AML-193 (cell line): ENCODE measurements around the gene AURKB.
A peak's percentile ranks its signal among the peaks of the same experiment; 100 is the strongest.
"Not testable (repeated sequence)": the region's sequence is repeated elsewhere in the genome, so short reads cannot be mapped to it uniquely, and the experiment has no call there.

ENCODE experiments used
- DNase-seq, 2 experiments: peaks; one replicate each; lab custom pipeline; 2025; lab: John Stamatoyannopoulos, UW

AURKB gene

DNA sequence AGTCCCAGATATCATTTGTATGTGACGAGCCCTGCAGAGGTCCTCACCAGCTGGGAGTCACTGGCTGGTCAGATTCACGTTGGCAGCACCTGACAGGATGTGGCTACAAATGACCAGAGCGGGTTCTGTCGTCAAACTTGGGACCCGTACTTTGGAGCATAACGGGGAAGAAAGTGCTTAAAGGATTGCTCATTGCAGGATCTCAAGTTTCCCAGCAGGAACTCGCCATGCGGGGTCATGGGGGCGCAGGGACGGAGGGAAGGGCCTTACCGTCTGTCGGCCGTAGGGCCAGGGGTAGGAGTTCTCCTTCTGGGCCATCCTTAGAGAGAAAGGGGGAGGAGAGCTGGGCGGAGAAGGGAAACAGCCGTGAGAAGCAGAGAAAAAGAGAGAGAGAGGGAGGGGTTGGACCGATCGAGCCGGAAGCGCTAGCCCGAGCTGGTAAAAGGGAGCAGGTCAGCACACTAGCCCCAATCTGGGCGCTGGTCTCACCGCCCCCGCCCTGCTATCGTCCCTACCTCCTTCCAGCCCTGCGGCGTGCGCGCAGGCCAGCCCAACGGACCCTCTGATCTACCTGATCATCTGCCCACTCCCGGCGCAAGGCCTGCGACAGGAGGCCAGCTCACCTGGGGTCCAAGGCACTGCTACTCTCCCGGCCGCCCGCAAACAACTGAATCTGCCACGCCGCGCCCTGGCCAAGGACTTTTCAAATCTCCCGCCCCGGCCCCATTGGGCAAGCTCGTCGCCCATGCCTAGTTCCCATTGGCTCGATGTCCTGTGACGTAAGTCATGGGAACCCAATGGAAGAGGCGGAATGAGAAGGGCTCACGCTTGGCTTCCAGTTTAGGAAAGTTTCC is at the start of gene AURKB:
TSS of gene AURKB (minus strand) at position 669 of the 854 bp plus-strand sequence. CDS start at position 318, 351 bp downstream.
- DNase-seq: peak; percentile 58 to 63

DNA sequence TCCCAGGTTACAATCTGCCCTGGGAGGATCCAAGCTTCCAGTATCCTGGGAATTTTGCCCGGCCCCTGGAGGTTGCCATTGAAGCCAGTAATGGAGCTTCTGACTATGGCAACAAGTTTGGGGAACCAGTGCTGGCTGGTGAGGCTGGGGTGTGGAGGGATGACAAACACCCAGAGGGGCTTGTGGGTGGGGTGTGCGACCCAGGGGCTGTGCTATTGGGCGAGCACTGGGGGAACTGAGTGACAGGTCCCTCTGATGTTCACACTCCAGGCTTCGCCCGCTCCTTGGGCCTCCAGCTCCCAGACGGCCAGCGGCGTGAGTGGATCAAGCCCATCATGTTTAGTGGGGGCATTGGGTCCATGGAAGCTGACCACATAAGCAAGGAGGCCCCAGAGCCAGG is 47.4 kb upstream of the AURKB start:
- no peak for DNase-seq

DNA sequence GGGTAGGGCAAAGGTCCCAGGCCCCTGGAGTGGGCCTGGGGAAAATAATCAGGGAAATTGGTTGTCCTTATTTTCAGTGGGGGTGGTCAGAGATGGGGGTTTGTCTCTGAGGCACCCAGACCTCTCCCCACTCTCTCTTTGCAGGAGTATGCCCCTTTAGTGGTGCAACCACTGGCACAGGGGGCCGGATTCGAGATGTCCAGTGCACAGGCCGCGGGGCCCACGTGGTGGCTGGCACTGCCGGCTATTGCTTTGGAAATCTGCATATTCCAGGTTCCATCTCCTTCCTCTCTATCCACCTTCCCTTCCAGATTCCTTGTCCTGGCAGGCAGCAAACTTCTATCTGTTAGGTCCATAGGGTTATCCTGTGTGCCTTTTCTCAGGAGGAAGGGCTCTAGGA is 46.3 kb upstream of the AURKB start:
- no peak for DNase-seq

DNA sequence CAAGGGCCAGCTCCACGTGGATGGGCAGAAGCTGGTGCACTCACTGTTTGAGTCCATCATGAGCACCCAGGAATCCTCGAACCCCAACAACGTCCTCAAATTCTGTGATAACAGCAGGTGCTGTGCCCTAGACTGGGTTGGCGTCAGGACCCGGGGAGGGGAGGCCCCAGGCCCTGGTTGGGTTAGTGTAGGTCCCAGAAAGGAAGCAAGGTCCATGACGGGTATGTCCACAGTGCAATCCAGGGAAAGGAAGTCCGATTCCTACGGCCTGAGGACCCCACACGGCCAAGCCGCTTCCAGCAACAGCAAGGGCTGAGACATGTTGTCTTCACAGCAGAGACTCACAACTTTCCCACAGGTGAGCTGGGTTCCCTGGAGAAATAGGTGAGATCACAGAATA is 45.9 kb upstream of the AURKB start:
- DNase-seq: no peak

DNA sequence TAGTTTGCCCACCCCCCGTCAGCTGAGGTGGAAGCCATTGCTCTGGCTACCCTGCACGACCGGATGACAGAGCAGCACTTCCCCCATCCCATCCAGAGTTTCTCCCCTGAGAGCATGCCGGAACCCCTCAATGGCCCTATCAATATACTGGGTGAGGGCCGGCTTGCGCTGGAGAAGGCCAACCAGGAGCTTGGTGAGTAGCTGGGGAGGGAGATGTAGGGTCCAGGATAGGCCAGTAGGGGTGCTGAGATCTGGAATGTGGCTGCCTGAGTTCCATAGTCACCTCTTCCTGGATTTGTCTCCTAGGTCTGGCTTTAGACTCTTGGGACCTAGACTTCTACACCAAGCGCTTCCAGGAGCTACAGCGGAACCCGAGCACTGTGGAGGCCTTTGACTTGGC is 45.1 kb upstream of the AURKB start:
- no peak for DNase-seq

DNA sequence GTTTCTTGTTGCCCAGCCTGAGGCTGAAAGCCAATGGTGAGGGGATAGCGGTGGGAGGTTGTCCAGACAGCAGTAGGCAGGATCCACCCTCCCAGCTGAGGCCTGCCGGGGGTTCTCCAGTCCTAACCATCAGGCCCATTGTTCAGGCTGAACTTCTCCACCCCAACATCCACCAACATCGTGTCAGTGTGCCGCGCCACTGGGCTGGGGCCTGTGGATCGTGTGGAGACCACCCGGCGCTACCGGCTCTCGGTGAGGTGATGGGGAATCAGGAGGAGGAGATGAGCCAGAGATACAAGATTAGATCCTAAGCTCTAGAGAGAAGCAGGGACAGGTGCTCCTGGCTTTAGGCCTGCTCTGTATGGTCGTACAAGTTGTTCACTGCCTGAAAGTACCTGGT is 44.5 kb upstream of the AURKB start:
- no peak for DNase-seq

DNA sequence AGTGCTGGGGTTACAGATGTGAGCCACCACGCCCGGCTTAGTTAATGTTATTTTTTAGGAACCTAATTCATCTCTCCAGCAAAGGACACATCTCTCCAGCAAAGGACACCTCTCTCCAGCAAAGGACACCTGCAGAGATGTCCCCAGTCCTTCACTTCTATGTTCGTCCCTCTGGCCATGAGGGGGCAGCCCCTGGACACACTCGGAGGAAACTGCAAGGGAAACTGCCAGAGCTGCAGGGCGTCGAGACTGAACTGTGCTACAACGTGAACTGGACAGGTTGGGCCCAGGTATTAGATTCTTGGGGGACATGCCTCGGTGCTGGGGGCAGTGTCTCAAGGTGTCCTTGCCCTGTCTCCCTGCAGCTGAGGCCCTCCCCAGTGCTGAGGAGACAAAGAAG is 43.4 kb upstream of the AURKB start:
- no peak for DNase-seq

DNA sequence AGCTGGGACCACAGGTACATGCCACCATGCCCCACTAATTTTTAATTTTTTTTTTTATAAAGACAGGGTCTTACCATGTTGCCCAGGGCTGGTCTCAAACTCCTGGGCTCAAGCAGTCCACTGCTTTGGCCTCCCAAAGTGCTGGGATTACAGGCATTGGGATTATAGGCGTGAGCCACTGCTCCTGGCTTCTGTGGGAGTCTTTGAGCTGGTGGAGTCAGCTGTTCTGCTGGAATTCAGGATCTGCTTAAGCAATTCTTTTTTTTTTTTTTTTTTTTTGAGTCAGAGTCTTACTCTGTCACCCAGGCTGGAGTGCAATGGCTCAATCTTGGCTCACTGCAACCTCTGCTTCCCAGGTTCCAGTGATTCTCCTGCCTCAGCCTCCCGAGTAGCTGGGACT is 41.0 kb upstream of the AURKB start:
- not testable (repeated sequence) for DNase-seq

DNA sequence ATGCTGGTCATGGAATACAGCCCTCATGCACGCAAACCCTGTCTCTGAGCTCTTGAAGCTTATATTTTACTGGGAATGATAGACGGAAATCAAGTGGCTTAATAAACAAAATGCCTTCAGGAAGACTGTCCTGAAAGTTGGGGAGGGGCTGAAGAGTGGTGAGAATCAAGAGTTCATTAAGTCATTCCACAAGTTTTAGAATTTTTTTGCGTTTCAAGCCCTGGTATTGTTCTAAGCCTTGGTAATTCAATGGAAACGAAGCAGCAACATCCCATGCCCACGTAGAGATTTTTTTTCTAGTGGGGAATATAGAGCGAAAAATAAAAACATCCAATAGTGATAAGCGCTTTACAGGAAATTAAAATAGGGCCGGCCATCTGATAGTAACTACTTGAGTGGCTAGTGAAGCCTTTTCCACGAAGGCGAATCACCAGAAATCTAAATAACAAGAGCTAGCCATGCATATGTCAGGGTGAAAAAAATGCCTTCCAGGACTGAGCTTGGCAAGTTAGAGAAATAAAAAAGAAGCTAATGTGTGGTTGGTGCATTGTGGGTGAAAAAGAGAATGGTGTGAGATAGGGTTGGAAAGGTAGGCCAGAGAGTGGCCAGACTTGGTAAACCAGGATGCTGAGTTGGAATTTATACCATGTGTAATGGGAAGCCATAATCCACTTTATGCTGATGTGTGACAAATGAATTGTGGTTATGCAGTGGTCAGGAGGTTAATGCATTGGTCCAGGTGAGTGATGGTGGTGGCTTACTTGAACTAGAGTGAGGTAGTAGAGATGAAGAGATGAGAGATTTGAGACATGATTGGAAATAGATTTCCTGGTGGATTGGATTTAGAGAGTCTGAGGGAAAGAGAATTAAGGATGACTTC is 39.5 kb upstream of the AURKB start:
- DNase-seq: no peak

DNA sequence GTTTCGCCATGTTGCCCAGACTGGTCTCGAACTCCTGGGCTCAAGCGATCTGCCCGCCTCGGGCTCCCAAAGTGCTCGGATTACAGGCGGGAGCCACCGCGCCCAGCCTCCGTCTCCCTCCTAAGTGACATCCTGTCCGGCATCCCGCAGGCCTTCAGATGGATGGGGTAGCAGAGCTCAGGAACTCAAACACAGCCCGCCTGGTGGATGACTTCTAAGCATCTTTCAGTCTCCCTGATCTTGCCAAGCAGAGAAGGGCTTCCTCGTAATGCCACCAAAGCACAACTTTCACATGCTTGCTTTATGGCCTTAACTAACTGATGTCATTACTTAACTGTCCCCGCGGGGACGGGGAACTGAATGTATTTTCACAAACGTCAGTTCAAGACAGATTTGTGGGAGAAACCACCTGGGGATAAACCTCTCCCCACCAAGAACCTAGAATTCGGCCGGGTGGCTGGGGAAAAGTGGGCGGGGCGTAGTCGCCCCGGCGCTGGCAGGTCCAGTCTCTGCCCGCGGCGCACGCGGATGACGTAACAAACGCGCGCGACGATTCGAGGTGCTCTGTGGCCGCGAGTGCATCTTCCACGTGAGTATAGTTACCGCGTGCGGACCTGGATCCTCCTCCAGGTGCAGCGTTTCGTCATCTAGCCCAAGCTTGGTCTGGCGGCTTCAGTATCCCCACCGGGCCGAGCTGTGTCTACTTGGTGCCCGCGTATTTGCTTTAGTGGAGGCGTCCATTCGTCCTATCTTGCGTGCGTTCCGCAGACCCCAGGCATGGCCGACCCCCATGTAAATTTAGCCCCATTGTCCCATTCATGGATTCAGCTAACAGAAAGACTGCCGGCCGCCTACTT is 38.6 kb upstream of the AURKB start, which contains the start of gene PFAS:
TSS of gene PFAS (plus strand) at position 539 of the 857 bp plus-strand sequence. CDS start 4,649 bp downstream, outside the sequence.
- DNase-seq: peak; percentile 47 to 53

DNA sequence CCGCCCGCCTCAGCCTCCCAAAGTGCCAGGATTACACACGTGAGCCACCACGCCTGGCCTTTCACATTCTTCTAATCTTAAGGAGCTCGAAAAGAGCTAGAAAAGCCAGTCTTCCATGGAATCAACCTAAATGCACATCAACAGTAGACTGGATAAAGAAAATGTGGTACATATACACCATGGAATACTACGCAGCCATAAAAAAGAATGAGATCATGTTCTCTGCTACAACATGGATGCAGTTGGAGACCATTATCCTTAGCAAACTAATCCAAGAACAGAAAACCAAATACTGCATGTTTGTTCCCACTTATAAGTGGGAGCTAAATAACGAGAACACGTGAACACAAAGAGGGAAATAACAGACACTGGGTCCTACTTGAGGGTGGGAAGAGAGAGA is 34.4 kb upstream of the AURKB start:
- DNase-seq: no peak

DNA sequence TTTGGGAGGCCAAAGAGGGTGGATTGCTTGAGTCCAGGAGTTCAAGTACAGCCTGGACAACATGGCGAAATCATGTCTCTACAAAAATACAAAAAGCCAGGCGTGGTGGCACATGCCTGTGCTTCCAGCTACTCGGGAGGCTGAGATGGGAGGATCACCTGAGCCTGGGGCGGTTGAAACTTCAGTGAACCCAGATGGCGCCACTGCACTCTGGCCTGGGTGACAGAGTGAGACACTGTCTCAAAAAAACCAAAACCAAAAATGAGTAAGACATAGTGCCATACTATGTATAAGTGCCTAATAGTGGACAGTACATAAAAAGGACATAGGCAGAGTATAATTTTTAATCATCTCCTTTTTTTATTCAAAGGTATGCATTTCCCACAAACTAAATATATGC is 33.5 kb upstream of the AURKB start:
- DNase-seq: no peak

DNA sequence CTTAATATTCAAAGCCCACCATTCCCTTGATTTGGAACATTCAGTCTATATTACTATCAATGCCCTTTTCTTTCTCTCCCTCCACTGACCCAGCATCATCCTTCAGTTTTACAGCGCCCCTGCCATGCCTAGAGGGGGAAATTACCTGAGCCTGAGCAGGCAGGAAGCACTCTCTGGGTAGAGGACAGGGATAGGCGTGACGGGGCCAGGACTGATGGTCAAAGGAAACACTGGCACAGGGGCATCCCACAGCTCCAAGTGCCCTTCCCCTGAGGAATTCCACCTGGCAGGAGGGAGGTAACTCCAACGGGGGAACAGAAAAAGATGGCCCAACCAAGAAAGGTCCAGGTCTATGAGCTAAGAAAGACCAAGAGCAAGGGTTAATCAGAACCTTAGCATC is 27.5 kb upstream of the AURKB start:
- DNase-seq: no peak

DNA sequence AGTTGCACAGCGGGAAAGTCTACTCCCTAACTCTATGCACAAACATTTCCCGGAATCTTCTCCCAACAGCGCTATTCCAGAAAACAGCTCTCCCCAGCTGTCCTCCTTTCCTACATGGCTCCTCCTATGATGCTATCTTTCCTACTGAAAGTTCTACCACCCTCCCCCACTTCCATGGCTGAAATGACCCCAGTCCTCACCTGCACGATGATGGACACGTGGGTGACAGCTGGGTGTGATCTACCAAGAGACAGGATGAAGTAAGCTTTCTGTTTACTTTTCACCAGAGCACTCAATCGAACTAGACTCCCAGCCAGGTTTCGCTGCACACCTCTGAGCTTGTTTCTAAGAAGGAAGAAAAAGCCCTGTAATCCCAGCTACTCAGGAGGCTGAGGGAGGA is 26.8 kb upstream of the AURKB start:
- no peak for DNase-seq

DNA sequence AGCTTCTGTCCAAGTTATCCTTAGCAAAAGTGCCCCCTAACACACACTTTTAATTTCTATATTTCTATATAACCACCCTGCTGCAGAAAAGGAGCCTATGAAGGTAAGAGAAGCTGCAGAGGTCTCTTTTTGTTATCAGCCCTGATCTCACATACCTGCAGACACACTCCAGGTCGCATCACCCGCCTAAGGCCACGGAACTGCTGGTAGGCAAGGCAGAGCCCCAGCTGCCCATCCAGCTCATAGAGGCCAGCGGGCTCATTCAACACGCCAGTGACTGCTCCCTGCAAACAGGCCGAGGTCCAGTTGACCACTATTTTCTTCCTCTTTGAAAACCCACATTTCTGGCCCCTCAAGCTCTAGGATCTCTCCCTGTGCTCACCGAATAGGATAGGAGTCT is 25.3 kb upstream of the AURKB start:
- no peak for DNase-seq

DNA sequence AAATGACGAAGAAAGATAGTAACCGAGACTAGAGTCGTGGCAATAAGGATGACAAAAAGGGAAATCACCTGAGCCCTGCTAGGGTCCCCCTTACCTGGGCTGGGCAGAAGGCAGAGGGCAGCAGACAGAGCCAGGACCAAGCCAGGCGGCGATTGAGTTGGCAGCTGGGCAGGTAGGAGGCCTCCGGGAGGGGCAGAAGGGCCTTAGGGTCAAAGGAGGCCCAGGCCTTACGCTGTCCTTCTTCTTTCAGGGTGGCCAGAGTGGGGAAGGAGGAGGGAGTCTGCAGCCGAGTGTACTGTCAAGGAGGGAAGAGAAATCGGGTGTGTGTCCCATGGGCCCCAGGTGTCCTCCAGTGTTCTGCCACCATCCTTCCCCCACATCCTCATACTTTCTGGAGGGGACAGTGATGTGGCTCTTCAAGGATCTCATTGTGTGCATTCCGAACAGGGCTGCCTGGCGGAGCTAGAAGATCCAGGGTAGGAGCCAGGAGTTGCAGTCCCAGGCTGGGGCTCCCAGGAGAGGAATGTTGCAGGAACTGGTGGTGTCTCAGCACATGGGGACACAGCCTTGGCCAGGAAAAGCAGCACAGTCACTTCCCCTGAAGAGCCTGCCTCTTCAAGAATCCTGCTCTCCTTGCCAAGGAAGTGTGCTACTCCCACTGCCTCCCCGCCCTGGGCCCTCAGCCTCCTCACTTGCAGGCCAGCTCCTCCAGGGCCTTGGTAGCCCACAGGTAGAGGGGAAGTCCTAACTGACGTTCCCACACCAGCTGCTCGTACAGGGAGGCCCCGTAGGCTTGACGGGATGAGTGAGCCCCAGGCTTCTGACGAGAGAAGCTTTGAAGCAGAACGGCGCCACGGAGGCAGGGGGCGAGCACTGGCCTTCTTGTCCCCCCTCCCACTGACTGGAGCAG is 24.2 kb upstream of the AURKB start:
- DNase-seq: no peak

DNA sequence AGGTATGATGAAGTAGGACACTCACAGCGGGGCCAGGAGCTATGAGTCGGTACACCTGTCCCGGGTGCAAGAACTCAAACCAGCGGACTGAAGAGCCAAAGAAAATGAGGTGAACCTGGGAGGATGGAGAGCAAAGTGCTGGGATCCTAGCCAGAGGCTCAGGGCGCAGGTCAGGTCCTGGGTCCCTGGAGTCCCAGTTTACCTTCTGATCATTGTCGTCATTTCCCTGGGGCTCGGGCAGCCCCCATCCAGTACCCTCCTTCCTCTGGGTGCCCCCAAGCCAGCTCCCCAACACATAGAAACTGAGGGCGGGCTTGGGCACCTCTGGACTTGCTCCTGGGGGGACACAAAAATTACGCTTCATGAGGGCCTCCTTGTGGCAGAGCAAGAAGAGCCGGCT is 21.3 kb upstream of the AURKB start:
- DNase-seq: no peak

DNA sequence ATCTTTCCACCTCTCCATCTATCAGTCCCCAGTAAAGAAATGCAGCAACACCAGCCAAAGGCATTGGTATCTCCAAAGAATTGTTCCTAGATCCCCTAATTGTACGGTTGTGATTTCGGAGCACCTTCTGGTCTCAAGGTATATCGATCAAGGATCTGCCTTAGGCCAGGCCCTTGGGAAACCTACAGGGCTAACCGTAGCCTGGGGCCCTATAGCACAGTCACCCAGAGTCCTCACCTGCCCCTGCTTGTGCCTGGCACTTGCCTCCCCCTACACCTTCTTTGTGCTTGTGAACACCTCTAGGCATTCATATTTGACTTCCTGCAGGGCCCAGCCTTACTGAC is 16.8 kb upstream of the AURKB start:
- DNase-seq: no peak

DNA sequence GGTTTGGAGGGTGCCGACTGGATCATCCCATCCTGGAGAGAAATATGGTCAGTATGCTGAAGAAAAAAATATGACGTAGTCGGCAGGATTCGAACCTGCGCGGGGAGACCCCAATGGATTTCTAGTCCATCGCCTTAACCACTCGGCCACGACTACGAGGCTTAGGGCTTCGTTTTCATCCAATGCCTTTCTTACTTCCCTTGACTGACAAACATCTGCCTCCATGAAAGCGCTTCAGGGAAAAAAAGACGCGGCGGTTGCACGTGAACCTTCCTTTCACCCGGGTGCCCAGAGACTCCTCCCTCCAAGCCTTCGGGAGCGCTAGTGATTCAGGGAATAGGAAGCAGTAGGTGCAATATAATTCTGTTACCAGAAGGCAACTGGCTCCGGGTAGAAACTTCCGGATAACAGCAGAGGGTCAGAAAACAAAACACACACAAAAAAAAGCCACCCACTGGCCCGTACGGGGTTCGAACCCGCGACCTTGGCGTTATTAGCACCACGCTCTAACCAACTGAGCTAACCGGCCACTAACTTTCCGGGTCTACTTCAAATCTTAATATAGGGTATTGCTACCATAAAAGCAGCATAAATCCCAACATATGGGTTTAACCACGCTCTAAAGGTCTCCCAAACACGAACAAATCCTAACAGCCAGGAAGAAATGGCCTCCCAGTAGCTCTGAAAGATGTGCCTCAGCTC is 16.3 kb upstream of the AURKB start:
- no peak for DNase-seq

DNA sequence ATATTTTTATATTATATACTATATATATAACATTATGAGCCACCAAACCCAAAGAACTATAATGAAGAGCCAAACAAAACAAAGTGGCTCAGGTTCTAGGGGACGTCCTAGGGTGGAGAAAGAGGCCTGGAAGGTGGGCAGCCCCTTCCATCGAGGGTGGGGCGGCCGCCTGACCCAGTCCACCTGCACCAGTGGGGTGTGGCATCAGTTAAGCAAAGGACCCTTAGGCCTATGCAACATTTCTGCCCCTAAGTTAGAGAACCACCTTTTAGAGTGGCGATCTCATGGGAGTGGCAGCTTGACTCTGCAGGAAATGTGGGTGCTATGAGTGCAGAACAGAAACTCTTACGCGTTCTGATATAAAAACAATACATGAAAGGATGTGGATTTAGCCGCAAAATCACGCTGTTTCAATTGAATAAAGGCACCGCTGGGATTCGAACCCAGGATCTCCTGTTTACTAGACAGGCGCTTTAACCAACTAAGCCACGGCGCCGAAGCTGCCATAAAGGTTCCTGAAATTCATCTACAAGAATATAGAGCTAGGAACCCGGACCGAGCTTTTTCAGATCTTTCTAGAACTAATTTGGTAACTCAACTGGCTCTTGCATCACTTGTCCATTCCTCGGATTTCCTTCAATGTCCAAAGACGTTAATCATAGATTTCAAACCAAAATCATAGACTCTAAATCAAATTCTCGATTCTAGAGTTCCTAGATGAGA is 15.6 kb upstream of the AURKB start:
- DNase-seq: no peak
